K562 (cell line): Measurements from ENCODE around the gene CAPN2. TPM values are rescaled to one million over a fixed set of nuclear protein-coding genes. Genes with fewer than 3 reads are reported as not detected.

Experiments used
- ATF1 ChIP-seq, 2 experiments: fragments of 450-650 bp in 1 of 2; IDR thresholded peaks; 2 replicates each; pipeline ENCODE4 v1.6.1; 2016; ENCODE audit warnings: missing compliant biosample characterization in 1 of 2, missing genetic modification characterization in 1 of 2
- FOXJ2 ChIP-seq: fragments of 200-800 bp; sonication (Bioruptor generic); IDR thresholded peaks from 2 replicates; pipeline ENCODE4 v1.6.1; 2016; ENCODE audit warnings: missing genetic modification characterization, missing compliant biosample characterization
- HCFC1 ChIP-seq: IDR thresholded peaks from 2 replicates; pipeline ENCODE4 v1.6.1; 2012; ENCODE audit warnings: low read depth, low read length, improper control_type of control experiment
- KDM2B ChIP-seq: fragments of 250-450 bp; sonication (Bioruptor Pico); IDR thresholded peaks from 2 replicates; pipeline ENCODE4 v1.8.0; 2021; ENCODE audit warnings: mild to moderate bottlenecking, moderate library complexity
- KHSRP ChIP-seq: fragments of 450-650 bp; IDR thresholded peaks from 2 replicates; pipeline ENCODE4 v1.6.1; 2017
- MCM2 ChIP-seq: fragments of 450-650 bp; IDR thresholded peaks from 2 replicates; pipeline ENCODE4 v1.6.1; 2017; ENCODE audit warnings: low read depth, mild to moderate bottlenecking
- NR1H2 ChIP-seq: sonication (generic); formaldehyde crosslinking; IDR thresholded peaks from 2 replicates; pipeline ENCODE4 v1.4.0; 2020; ENCODE audit warnings: mild to moderate bottlenecking, missing genetic modification reagents
- OTX1 ChIP-seq: fragments of 450-650 bp; formaldehyde crosslinking; IDR thresholded peaks from 2 replicates; pipeline ENCODE4 v1.4.0; 2022; ENCODE audit warnings: mild to moderate bottlenecking
- SIN3A ChIP-seq, 2 experiments: fragments of 150-350 bp in 1 of 2; IDR thresholded peaks; 2 replicates each; pipeline ENCODE4 v1.6.1; 2011 to 2016; ENCODE audit warnings: borderline replicate concordance in 2 of 2, low read depth in 2 of 2, low read length in 2 of 2, mild to moderate bottlenecking in 2 of 2, moderate library complexity in 2 of 2; ENCODE audit not compliant: control insufficient read depth in 1 of 2
- SP1 ChIP-seq: sonication (generic); formaldehyde crosslinking; IDR thresholded peaks from 2 replicates; pipeline ENCODE4 v1.8.1; 2022; ENCODE audit warnings: mild to moderate bottlenecking, missing genetic modification reagents
- SPI1 ChIP-seq: IDR thresholded peaks from 2 replicates; pipeline ENCODE4 v1.6.1; 2011; ENCODE audit warnings: low read depth, low read length, control low read depth, borderline replicate concordance
- TBP ChIP-seq: optimal IDR thresholded peaks from 2 replicates; pipeline ENCODE3; 2011; ENCODE audit warnings: low read depth, low read length, improper control_type of control experiment
- TCF7L2 ChIP-seq: fragments of 150-350 bp; IDR thresholded peaks from 2 replicates; pipeline ENCODE4 v1.6.1; 2016; ENCODE audit warnings: low read depth, mild to moderate bottlenecking, low read length, moderate library complexity
- ZNF133 ChIP-seq: fragments of 250-450 bp; sonication (Bioruptor Pico); IDR thresholded peaks from 2 replicates; pipeline ENCODE4 v1.4.0; 2020; ENCODE audit warnings: mild to moderate bottlenecking
- ZNF217 ChIP-seq: sonication (generic); formaldehyde crosslinking; IDR thresholded peaks from 2 replicates; pipeline ENCODE4 v1.8.0; 2022; ENCODE audit warnings: mild to moderate bottlenecking, missing genetic modification reagents
- ZNF23 ChIP-seq: fragments of 250-450 bp; sonication (Bioruptor Pico); IDR thresholded peaks from 2 replicates; pipeline ENCODE4 v1.4.0; 2020; ENCODE audit warnings: mild to moderate bottlenecking
- polyA plus RNA-seq, 8 experiments: library from polyadenylated mRNA; depleted of rRNA in 4 of 8; stranded (reverse) in 5 of 8; unstranded in 3 of 8; fragments of >200 nt; fragmentation: Nextera tagmentation in 2 of 8; fragmentation: Illumina TruSeq in 1 of 8; extraction: Ambion mirVana in 2 of 8; extraction: Trizol in 1 of 8; gene quantifications; 2 replicates each; pipeline versions ENCODE4 v1.2.1 to v1.2.3, GENCODE V29; 2011 to 2014; ENCODE audit warnings: inconsistent platforms in 1 of 8, missing spikeins in 1 of 8
- total RNA-seq, 7 experiments: library from RNA; depleted of rRNA in 6 of 7; stranded (reverse); fragments of >200 nt in 6 of 7; fragmentation: Illumina TruSeq in 2 of 7; extraction: Trizol in 2 of 7; gene quantifications; 2 replicates each; pipeline versions ENCODE4 v1.2.1 to v1.2.3, GENCODE V29; 2011 to 2021; ENCODE audit warnings: low replicate concordance in 1 of 7
- TF ChIP-seq, protein P1 (sequence below): fragments of 150-350 bp; conservative IDR thresholded peaks from 2 replicates; pipeline ENCODE4 v1.6.1; 2014; ENCODE audit warnings: low read length
- TF ChIP-seq, protein P2 (sequence below): fragments of 450-650 bp; IDR thresholded peaks from 2 replicates; pipeline ENCODE4 v1.6.1; 2018; ENCODE audit warnings: mild to moderate bottlenecking, low read depth; ENCODE audit not compliant: partially characterized antibody
- TF ChIP-seq, protein P3 (sequence below): sonication (generic); formaldehyde crosslinking; IDR thresholded peaks from 2 replicates; pipeline ENCODE4 v1.8.1; 2023; ENCODE audit warnings: mild to moderate bottlenecking, missing genetic modification reagents, moderate library complexity
- TF ChIP-seq, protein P4 (sequence below): sonication (generic); formaldehyde crosslinking; IDR thresholded peaks from 2 replicates; pipeline ENCODE4 v1.9.0; 2022; ENCODE audit warnings: mild to moderate bottlenecking, missing genetic modification reagents
- TF ChIP-seq, protein P5 (sequence below): fragments of 450-650 bp; conservative IDR thresholded peaks from 2 replicates; pipeline ENCODE4 v1.6.1; 2016; ENCODE audit warnings: missing genetic modification characterization, low read depth, mild to moderate bottlenecking, missing compliant biosample characterization, moderate library complexity

CAPN2 gene
- total and polyA plus RNA-seq, 9 of the 15 experiments (the other 6 are each of a cell fraction or from before 2014, with no cell fraction given): 24.6 to 157 (median 101) TPM

DNA sequence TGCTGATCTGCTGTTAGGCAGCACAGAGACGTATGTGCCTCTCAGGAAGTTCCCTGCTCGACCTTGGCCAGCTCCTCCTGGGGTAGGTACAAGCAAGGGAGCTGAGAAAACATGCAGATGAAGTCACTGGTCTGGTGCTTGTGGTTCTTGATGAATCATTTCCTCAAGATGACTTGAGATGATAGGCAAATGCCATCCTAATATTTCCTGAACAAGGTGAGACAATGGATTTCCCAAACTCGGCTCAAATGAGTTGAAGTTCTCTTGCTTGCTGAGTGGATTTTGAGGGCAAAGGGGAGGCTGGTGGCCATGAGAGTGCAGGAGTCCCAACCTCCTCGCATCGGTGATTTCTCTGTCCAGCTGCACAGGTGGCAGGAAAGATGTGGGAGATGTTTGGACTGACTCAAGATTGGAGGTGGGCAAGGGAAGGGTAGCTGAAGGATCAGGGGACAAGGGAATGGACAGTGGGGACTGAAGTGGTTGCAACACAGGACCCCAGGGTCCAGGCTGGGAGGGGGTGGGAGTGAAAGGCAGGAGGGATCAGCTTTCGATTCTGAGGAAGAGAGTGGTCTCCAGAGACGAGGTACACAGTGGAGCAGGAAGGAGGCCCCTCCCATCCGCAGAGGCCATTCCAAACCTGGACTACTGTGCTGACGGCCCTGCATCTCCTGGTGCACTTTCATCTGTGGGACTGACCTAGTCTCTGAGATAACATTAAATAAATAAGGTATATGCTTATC, 63.9 kb downstream of the CAPN2 start (continued):
- TF ChIP-seq ATF1 (CRISPR knock-in tag; IDR thresholded peaks at IDR 0.05) (no peak), ATF1 (tag; IDR thresholded peaks at IDR 0.05) (no peak), ZNF23 (CRISPR knock-in tag) (no peak), OTX1 (CRISPR knock-in tag) (peak; percentile 89), TCF7L2 (no peak), MCM2 (no peak), NR1H2 (CRISPR knock-in tag) (no peak), SP1 (CRISPR knock-in tag) (0 out of 2 replicates have a peak, but pooled peaks have one; percentile 10), KDM2B (CRISPR knock-in tag) (no peak), HCFC1 (no peak), SIN3A (IDR thresholded peaks at IDR 0.05; ENCODE audit: borderline replicate concordance in 2 of 2, control insufficient read depth in 1 of 2, low read depth in 2 of 2, low read length in 2 of 2) (no peak), KHSRP (no peak), FOXJ2 (tag) (peak; percentile 45; the same call in 1 of the 2 replicates), ZNF133 (CRISPR knock-in tag) (no peak), SPI1 (peak; percentile 28; the same call in 1 of the 2 replicates), ZNF217 (CRISPR knock-in tag) (no peak), TBP (peak; percentile 8)
- TF ChIP-seq, protein P1, sequence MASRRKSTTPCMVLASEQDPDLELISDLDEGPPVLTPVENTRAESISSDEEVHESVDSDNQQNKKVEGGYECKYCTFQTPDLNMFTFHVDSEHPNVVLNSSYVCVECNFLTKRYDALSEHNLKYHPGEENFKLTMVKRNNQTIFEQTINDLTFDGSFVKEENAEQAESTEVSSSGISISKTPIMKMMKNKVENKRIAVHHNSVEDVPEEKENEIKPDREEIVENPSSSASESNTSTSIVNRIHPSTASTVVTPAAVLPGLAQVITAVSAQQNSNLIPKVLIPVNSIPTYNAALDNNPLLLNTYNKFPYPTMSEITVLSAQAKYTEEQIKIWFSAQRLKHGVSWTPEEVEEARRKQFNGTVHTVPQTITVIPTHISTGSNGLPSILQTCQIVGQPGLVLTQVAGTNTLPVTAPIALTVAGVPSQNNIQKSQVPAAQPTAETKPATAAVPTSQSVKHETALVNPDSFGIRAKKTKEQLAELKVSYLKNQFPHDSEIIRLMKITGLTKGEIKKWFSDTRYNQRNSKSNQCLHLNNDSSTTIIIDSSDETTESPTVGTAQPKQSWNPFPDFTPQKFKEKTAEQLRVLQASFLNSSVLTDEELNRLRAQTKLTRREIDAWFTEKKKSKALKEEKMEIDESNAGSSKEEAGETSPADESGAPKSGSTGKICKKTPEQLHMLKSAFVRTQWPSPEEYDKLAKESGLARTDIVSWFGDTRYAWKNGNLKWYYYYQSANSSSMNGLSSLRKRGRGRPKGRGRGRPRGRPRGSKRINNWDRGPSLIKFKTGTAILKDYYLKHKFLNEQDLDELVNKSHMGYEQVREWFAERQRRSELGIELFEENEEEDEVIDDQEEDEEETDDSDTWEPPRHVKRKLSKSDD: no peak
- TF ChIP-seq, protein P2, sequence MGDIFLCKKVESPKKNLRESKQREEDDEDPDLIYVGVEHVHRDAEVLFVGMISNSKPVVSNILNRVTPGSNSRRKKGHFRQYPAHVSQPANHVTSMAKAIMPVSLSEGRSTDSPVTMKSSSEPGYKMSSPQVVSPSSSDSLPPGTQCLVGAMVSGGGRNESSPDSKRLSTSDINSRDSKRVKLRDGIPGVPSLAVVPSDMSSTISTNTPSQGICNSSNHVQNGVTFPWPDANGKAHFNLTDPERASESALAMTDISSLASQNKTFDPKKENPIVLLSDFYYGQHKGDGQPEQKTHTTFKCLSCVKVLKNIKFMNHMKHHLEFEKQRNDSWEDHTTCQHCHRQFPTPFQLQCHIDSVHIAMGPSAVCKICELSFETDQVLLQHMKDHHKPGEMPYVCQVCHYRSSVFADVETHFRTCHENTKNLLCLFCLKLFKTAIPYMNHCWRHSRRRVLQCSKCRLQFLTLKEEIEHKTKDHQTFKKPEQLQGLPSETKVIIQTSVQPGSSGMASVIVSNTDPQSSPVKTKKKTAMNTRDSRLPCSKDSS: no peak
- TF ChIP-seq, protein P3, sequence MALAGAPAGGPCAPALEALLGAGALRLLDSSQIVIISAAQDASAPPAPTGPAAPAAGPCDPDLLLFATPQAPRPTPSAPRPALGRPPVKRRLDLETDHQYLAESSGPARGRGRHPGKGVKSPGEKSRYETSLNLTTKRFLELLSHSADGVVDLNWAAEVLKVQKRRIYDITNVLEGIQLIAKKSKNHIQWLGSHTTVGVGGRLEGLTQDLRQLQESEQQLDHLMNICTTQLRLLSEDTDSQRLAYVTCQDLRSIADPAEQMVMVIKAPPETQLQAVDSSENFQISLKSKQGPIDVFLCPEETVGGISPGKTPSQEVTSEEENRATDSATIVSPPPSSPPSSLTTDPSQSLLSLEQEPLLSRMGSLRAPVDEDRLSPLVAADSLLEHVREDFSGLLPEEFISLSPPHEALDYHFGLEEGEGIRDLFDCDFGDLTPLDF: no peak
- TF ChIP-seq, protein P4, sequence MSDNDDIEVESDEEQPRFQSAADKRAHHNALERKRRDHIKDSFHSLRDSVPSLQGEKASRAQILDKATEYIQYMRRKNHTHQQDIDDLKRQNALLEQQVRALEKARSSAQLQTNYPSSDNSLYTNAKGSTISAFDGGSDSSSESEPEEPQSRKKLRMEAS (CRISPR knock-in tag): no peak
- TF ChIP-seq, protein P5, sequence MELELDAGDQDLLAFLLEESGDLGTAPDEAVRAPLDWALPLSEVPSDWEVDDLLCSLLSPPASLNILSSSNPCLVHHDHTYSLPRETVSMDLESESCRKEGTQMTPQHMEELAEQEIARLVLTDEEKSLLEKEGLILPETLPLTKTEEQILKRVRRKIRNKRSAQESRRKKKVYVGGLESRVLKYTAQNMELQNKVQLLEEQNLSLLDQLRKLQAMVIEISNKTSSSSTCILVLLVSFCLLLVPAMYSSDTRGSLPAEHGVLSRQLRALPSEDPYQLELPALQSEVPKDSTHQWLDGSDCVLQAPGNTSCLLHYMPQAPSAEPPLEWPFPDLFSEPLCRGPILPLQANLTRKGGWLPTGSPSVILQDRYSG (tag): no peak; the same call in 1 of the 2 replicates
